Activated CD4-positive, alpha-beta memory T cell treated with anti-CD3 and anti-CD28 coated beads for 36 hours (primary cell): ENCODE data around the gene SHANK3. TPM values are rescaled to one million over a fixed set of nuclear protein-coding genes. Genes with fewer than 3 reads are reported as not detected.

ENCODE experiments used
- CTCF ChIA-PET: fragments of 350-600 bp; sonication (Branson Sonifier 250); formaldehyde crosslinking; loops from one replicate; lab custom pipeline; 2021; ENCODE audit warnings: antibody characterized with exemption, inconsistent platforms; lab: Charles Lee
- POLR2A ChIA-PET: fragments of 350-600 bp; sonication (Branson Sonifier 250); formaldehyde crosslinking; loops from one replicate; lab custom pipeline; 2021; ENCODE audit warnings: antibody characterized with exemption; lab: Charles Lee
- DNase-seq: peaks from one replicate; pipeline ENCODE4 v3.0.0-alpha.2; 2020
- H3K27ac Mint-ChIP-seq: one replicate; pipeline ENCODE4 v1.8.0; 2021; ENCODE audit warnings: mixed read lengths
- H3K27me3 Mint-ChIP-seq: one replicate; pipeline ENCODE4 v1.8.0; 2021; ENCODE audit warnings: mixed read lengths
- H3K36me3 Mint-ChIP-seq: one replicate; pipeline ENCODE4 v1.8.0; 2021; ENCODE audit warnings: mixed read lengths
- H3K4me1 Mint-ChIP-seq: one replicate; pipeline ENCODE4 v1.8.0; 2021; ENCODE audit warnings: low read depth, mixed read lengths
- H3K4me3 Mint-ChIP-seq: one replicate; pipeline ENCODE4 v1.8.0; 2021; ENCODE audit warnings: mild to moderate bottlenecking, mixed read lengths
- H3K9me3 Mint-ChIP-seq: one replicate; pipeline ENCODE4 v1.8.0; 2021; ENCODE audit warnings: mixed read lengths
- intact Hi-C: fragments of 100-400 bp; cut with micrococcal nuclease; formaldehyde crosslinking; loops from one replicate; pipeline ENCODE4 v1.15.1; 2023
- total RNA-seq, 2 experiments: library from RNA; stranded (reverse); gene quantifications; one replicate each; pipeline ENCODE4 v1.2.3, GENCODE V29; 2021

SHANK3 gene
- total RNA-seq, 2 experiments from 2014 or later, result 0.05 to 0.07 TPM

DNA sequence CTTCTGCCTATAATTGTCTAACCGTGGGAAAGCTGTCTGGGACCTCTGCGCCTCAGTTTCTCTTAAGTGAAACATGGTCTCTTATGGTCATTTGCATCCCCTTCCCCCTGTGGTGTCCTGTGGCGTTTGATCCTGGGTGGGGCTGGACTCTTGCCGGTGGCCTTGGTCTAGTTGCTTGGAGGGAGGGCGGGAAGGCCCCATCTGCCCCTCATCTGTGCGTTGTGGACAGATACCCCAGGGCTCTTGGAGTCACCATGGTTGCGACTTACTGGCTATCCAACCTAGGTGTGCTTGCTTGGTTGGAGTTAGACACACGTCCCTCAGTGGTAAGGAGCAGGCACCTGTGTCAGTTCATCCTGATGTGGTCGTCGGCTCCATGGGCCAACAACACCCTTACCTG is 15.2 kb downstream of the SHANK3 start:
- no peaks in the 10 kb centered on the region for H3K36me3 Mint-ChIP-seq
- CTCF ChIA-PET, result no interaction called here
- no peaks in the 10 kb centered on the region for H3K9me3 Mint-ChIP-seq
- peaks cover 2% of the 10 kb centered on the region for H3K27me3 Mint-ChIP-seq
- H3K27ac Mint-ChIP-seq, result no peak overlapping the region
- POLR2A ChIA-PET, result no interaction called here
- peak; percentile 3 for DNase-seq
- intact Hi-C loops, result no loop called here
- no peak overlapping the region for H3K4me3 Mint-ChIP-seq
- H3K4me1 Mint-ChIP-seq, result peaks cover 7% of the 10 kb centered on the region

GRCh38 chr22:50688448-50688847 is 15.8 kb downstream of the SHANK3 start:
- Mint-ChIP-seq H3K27me3 (peaks cover 2% of the 10 kb centered on the region), H3K9me3 (no peaks in the 10 kb centered on the region), H3K36me3 (no peaks in the 10 kb centered on the region), H3K4me1 (peaks cover 7% of the 10 kb centered on the region), H3K27ac (no peak overlapping the region), H3K4me3 (no peak overlapping the region)
- ChIA-PET POLR2A (no interaction called here), CTCF (no interaction called here)
- intact Hi-C loops, result no loop called here
- DNase-seq, result no peak

- no peak overlapping the region for H3K27ac Mint-ChIP-seq
Measured at GRCh38 chr22:50691521-50691920, 18.9 kb downstream of the SHANK3 start.

DNA sequence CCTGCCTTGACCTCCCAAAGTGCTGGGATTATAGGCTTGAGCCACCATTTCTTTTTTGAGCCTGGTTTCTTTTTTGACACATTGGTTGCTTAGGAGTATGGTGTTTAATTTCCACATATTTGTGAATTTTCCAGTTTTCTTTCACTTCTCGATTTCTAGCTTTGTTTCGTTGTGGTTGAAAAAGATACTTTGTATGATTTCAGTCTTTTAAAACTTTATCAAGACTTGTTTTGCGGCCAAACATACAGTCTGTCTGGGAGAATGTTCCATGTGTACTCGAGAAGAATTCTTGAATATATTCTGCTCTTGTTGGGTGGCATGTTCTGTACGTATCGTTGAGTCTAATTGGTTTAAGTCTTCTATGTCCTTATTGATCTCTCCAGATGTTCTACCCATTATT is 20.8 kb downstream of the SHANK3 start:
- no peak overlapping the region for H3K4me3 Mint-ChIP-seq
- no peak overlapping the region for H3K27ac Mint-ChIP-seq
- H3K27me3 Mint-ChIP-seq, result no peaks in the 10 kb centered on the region
- H3K4me1 Mint-ChIP-seq, result peaks cover 7% of the 10 kb centered on the region
- no peak for DNase-seq
- intact Hi-C loops, result no loop called here
- ChIA-PET CTCF (no interaction called here), POLR2A (interaction anchor here (0.6 kb wide), 1 partner anchor 153 kb away, joined by 4 read pairs; no protein-coding TSS in a partner anchor)
- H3K36me3 Mint-ChIP-seq, result no peaks in the 10 kb centered on the region
- H3K9me3 Mint-ChIP-seq, result no peaks in the 10 kb centered on the region

More at GRCh38 chr22:50691521-50691920, 18.9 kb downstream of the SHANK3 start:
- CTCF ChIA-PET, result interaction anchor here (0.7 to 1.2 kb wide), 7 partner anchors 41 to 147 kb away, joined by 3 to 4 read pairs (median 3); partner anchors contain the start of genes ARSA, CHKB and SYCE3
- intact Hi-C loops, result loop anchor here (1.0 kb wide), 2 partner anchors 63 to 115 kb away; partner anchors contain the start of gene ARSA
- DNase-seq, result peak; percentile 65
- Mint-ChIP-seq H3K9me3 (no peaks in the 10 kb centered on the region), H3K4me1 (peaks cover 7% of the 10 kb centered on the region), H3K27me3 (peaks cover 2% of the 10 kb centered on the region), H3K36me3 (no peaks in the 10 kb centered on the region), H3K4me3 (no peak overlapping the region)
- POLR2A ChIA-PET, result no interaction called here

GRCh38 chr22:50694099-50694605 is 21.5 kb downstream of the SHANK3 start:
- Mint-ChIP-seq H3K4me1 (peaks cover 7% of the 10 kb centered on the region), H3K27me3 (peaks cover 1% of the 10 kb centered on the region)

DNA sequence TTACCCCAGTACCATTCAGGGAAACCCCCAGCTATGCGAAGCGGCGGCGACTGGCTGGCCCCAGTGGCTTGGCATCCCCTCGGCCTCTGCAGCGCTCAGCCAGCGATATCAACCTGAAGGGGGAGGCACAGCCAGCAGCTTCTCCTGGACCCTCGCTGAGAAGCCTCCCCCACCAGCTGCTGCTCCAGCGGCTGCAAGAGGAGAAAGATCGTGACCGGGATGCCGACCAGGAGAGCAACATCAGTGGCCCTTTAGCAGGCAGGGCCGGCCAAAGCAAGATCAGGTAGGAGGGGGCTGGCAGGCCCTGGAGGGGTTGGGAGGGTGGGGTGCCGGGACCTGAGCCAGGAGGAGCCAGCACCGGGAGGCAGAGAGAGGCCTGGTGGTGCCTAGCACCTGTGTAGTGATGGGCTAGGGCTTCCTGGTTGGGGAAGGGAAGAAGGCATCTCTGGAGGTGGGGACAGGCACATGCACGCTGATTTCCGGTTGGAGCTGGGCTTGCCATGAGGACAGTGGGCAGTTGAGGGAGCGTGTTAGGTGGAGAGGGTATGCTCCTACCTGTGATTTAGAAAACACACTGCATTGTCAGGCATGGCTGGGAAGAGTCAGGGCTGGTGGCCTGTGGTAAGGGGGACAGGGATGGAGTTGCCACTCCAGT is 22.3 kb downstream of the SHANK3 start:
- no peak for DNase-seq
- Mint-ChIP-seq H3K9me3 (no peaks in the 10 kb centered on the region), H3K27ac (no peak overlapping the region), H3K27me3 (peaks cover 1% of the 10 kb centered on the region), H3K36me3 (no peaks in the 10 kb centered on the region), H3K4me1 (peaks cover 7% of the 10 kb centered on the region), H3K4me3 (no peak overlapping the region)
- intact Hi-C loops, result no loop called here
- ChIA-PET CTCF (no interaction called here), POLR2A (no interaction called here)

More at GRCh38 chr22:50694099-50694605, 21.5 kb downstream of the SHANK3 start:
- intact Hi-C loops, result no loop called here
- H3K9me3 Mint-ChIP-seq, result no peaks in the 10 kb centered on the region
- ChIA-PET POLR2A (interaction anchor here (0.6 kb wide), 1 partner anchor 153 kb away, joined by 4 read pairs; no protein-coding TSS in a partner anchor), CTCF (no interaction called here)
- DNase-seq, result no peak
- no peak overlapping the region for H3K4me3 Mint-ChIP-seq
- no peak overlapping the region for H3K27ac Mint-ChIP-seq
- no peaks in the 10 kb centered on the region for H3K36me3 Mint-ChIP-seq

GRCh38 chr22:50695421-50696250 is 23.0 kb downstream of the SHANK3 start:
- CTCF ChIA-PET, result no interaction called here

GRCh38 chr22:50696251-50696798 is 23.7 kb downstream of the SHANK3 start:
- no peak for DNase-seq
- Mint-ChIP-seq H3K4me1 (peaks cover 7% of the 10 kb centered on the region), H3K4me3 (no peak overlapping the region), H3K9me3 (no peaks in the 10 kb centered on the region), H3K27ac (no peak overlapping the region), H3K36me3 (no peaks in the 10 kb centered on the region), H3K27me3 (peaks cover 1% of the 10 kb centered on the region)
- POLR2A ChIA-PET, result no interaction called here
- intact Hi-C loops, result no loop called here
- CTCF ChIA-PET, result no interaction called here

More at GRCh38 chr22:50695421-50696250, 23.0 kb downstream of the SHANK3 start:
- Mint-ChIP-seq H3K27ac (no peak overlapping the region), H3K36me3 (no peaks in the 10 kb centered on the region), H3K9me3 (no peaks in the 10 kb centered on the region), H3K4me3 (no peak overlapping the region), H3K4me1 (peaks cover 7% of the 10 kb centered on the region), H3K27me3 (peaks cover 1% of the 10 kb centered on the region)
- POLR2A ChIA-PET, result no interaction called here
- intact Hi-C loops, result no loop called here
- no peak for DNase-seq

DNA sequence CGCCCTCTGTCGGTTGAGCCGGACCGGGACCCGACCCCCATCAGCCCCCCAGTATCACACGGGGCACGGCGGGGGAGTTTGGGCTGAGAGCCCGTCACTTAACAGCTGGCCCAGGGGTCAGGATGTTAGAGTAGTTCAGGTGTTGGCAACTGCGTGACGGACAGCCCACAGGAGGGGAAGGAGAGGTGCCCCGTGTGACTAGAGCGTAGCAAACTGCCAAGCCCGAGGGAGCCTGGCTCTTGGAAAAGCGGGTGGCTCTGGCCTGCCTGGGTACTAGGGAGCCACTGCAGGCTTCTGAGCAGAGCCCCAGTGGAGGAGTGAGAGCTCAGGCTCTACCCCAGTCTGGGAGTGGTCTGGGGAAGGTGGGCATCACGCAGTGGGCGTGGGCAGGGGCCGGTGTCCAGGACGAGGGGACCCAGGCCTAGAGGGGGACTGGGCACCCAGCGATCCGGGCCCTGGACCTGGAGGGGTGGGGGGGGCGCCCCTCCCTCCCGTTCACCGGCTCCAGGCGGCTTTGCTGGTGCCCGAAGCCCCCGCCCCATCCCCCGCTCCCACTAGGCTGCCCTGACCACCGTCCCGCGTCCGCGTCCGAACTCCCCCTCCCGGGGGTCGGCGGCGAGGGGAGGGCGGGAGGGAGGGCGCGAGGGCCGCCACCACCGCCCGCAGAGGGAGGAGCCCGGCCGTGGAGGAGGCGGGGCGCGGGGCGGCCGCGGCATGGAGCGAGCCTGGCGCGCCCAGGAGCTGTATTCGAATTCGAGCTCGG is 24.4 kb downstream of the SHANK3 start:
- DNase-seq, result no peak
- no peak overlapping the region for H3K27ac Mint-ChIP-seq

DNA sequence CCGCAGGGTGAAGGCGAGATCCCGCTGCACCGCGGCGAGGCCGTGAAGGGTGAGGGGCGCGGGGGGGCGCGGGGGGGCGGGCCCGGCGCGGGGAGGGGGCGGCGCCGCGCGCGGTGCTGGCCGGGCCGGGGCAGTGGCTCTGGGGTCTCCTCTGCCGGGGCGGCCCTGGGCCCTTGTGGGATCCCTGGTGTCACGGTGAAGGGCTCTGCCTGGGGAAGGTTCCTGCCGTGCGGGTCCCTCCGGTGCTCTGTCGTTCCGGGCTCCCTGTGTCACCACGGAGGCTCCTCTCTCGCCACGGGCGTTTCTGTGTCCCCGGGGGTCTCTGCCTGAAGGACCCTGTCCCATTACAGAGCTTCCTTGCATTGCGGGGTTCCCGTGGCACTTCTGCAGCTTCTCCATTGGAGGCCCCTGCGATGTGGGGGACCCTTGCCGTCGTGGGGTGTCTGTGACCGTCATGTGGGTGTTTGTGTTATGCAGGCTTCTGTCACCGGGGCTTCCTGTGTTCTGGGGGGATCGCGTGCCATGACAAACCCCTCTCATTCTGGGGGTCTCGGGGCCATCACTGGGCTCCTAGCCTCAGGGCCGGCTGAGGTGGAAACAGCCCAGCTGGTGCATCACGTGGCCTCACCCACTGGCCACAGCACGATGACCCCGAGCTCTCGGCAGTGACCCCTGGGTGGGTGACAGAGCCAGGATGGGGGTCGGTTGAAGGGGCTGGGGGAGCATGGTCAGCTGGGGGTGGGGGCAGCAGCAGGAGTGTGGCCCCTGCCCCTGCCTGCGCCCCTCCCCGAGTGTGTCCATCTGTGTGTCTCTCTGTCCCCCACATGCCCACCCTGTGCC is 25.3 kb downstream of the SHANK3 start:
- Mint-ChIP-seq H3K27ac (no peak overlapping the region), H3K9me3 (no peaks in the 10 kb centered on the region), H3K4me3 (no peak overlapping the region), H3K4me1 (peaks cover 12% of the 10 kb centered on the region), H3K27me3 (peaks cover 1% of the 10 kb centered on the region), H3K36me3 (no peaks in the 10 kb centered on the region)
- intact Hi-C loops, result no loop called here
- CTCF ChIA-PET, result no interaction called here
- DNase-seq, result no peak
- POLR2A ChIA-PET, result no interaction called here

More for the DNA sequence above, 24.4 kb downstream of the SHANK3 start:
- H3K27me3 Mint-ChIP-seq, result peaks cover 1% of the 10 kb centered on the region
- no peaks in the 10 kb centered on the region for H3K36me3 Mint-ChIP-seq
- no peak overlapping the region for H3K4me3 Mint-ChIP-seq
- H3K4me1 Mint-ChIP-seq, result peaks cover 4% of the 10 kb centered on the region
- intact Hi-C loops, result no loop called here
- H3K9me3 Mint-ChIP-seq, result no peaks in the 10 kb centered on the region
- ChIA-PET CTCF (no interaction called here), POLR2A (no interaction called here)

- ChIA-PET CTCF (no interaction called here), POLR2A (no interaction called here)
- H3K4me1 Mint-ChIP-seq, result peaks cover 12% of the 10 kb centered on the region
- no peaks in the 10 kb centered on the region for H3K36me3 Mint-ChIP-seq
- no peaks in the 10 kb centered on the region for H3K9me3 Mint-ChIP-seq
- no peak overlapping the region for H3K4me3 Mint-ChIP-seq
- no peak for DNase-seq
- no peak overlapping the region for H3K27ac Mint-ChIP-seq
- intact Hi-C loops, result no loop called here
- H3K27me3 Mint-ChIP-seq, result peaks cover 1% of the 10 kb centered on the region
Measured at GRCh38 chr22:50698546-50698945, 25.9 kb downstream of the SHANK3 start.
